Thoracic aorta (tissue), 2 donors: ENCODE results near the gene PLEKHS1. TPM values are rescaled to one million over a fixed set of nuclear protein-coding genes. Genes with fewer than 3 reads are reported as not detected.

Experiments
- ATAC-seq: fragments of 150-250 bp; one replicate; pipeline ENCODE4 v1.8.0; 2017; ENCODE audit warnings: low read depth; ENCODE audit not compliant: insufficient number of reproducible peaks, low FRiP score
- DNase-seq: peaks from one replicate; pipeline ENCODE4 v3.0.0-alpha.2; 2020; ENCODE audit warnings: low spot score
- H3K27ac ChIP-seq, 2 donors: fragments of 200-600 bp; sonication (generic); 1 replicate in 1 of 2; 2 replicates in 1 of 2; pipeline ENCODE4 v1.5.1; 2016; ENCODE audit warnings: mild to moderate bottlenecking in 2 of 2, moderate library complexity in 2 of 2
- H3K27me3 ChIP-seq: fragments of 200-600 bp; sonication (generic); replicated peaks from 2 replicates; pipeline ENCODE4 v1.6.0; 2016; ENCODE audit warnings: mild to moderate bottlenecking; ENCODE audit not compliant: insufficient read depth
- H3K36me3 ChIP-seq: fragments of 200-600 bp; sonication (generic); one replicate; pipeline ENCODE4 v1.5.1; 2016
- H3K4me1 ChIP-seq, 2 donors: fragments of 200-600 bp; sonication (generic); 1 replicate in 1 of 2; 2 replicates in 1 of 2; pipeline versions ENCODE4 v1.5.1 to v1.6.0; 2016; ENCODE audit warnings: low read depth in 2 of 2, mild to moderate bottlenecking in 1 of 2; ENCODE audit not compliant: control insufficient read depth in 1 of 2
- H3K4me3 ChIP-seq: fragments of 200-600 bp; sonication (generic); 2 replicates; pipeline ENCODE4 v1.5.1; 2016; ENCODE audit warnings: mild to moderate bottlenecking
- H3K9me3 ChIP-seq: fragments of 200-600 bp; sonication (generic); 2 replicates; pipeline ENCODE4 v1.5.1; 2016
- total RNA-seq, 2 donors: library from RNA; depleted of rRNA; stranded (reverse); fragments of >200 nt; gene quantifications; one replicate each; pipeline versions ENCODE4 v1.1.0 to v1.2.3, GENCODE V29; 2016
- TF ChIP-seq, protein P1 (sequence below): fragments of 200-600 bp; sonication (generic); IDR thresholded peaks from one replicate; pipeline ENCODE4 v1.5.1; 2019; ENCODE audit warnings: antibody characterized with exemption

Gene PLEKHS1
- total RNA-seq, 2 donors from 2014 or later = 0.14 TPM; not detected in 1

DNA sequence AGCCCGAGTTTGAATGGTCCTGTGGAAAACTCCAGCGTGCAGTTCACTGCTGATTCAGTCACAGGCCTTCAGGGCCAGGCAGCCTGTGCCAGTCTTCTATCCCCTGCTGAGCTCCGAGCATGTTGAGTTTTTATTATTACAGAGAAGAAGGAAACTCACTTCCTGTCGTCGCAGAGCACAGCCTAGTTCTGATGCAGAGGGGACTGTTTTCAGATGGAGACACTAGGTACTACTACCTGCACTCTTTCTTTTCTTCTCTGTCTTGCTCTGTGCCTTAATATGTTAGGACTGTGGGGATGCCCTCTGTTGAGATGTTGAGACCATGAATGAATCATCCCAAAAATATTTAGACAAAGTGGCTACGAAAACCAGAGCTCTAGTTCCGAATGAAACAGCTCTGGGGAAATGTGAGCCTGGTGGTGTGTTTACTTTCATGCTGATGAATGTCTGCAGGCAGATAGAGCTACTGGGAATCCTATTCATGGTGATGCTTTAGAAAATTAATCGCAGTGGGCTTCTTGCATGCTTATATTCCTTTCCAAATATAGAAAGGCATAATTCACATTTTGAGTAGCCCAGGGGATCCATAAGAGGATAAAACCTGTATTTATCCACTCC is 42.2 kb upstream of the PLEKHS1 start:
- ATAC-seq (no peak), DNase-seq (no peak)
- Histone ChIP-seq H3K4me3 (no peak overlapping the region), H3K27ac (no peak overlapping the region), H3K27me3 (no peaks in the 10 kb centered on the region), H3K36me3 (no peaks in the 10 kb centered on the region), H3K9me3 (no peaks in the 10 kb centered on the region), H3K4me1 (peaks cover 0 to 22% of the 10 kb centered on the region in 2 donors)
- TF ChIP-seq, protein P1, sequence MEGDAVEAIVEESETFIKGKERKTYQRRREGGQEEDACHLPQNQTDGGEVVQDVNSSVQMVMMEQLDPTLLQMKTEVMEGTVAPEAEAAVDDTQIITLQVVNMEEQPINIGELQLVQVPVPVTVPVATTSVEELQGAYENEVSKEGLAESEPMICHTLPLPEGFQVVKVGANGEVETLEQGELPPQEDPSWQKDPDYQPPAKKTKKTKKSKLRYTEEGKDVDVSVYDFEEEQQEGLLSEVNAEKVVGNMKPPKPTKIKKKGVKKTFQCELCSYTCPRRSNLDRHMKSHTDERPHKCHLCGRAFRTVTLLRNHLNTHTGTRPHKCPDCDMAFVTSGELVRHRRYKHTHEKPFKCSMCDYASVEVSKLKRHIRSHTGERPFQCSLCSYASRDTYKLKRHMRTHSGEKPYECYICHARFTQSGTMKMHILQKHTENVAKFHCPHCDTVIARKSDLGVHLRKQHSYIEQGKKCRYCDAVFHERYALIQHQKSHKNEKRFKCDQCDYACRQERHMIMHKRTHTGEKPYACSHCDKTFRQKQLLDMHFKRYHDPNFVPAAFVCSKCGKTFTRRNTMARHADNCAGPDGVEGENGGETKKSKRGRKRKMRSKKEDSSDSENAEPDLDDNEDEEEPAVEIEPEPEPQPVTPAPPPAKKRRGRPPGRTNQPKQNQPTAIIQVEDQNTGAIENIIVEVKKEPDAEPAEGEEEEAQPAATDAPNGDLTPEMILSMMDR = no peak

DNA sequence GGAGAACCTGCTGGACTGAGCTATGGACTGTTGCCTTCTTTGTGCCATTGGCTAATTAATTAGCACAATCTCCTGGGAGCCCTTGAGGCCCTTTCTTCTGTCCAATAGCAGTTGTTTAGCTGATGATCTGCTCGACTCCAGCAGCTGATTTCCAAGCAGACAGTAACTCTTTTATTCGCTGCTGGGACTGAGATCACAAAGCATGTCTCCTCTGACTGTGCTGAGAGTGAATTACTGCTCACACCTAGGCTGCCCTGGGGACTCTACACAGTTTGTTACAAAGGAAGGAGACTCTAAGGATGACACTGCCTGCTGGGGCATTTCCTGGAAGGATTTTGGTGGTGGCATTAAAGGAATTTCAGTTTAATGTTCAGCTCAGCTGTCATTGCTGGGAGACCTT is 40.3 kb upstream of the PLEKHS1 start:
- ATAC-seq = no peak
- TF ChIP-seq, protein P1 = no peak
- no peak for DNase-seq
- H3K36me3 ChIP-seq = no peaks in the 10 kb centered on the region
- no peak overlapping the region for H3K4me3 ChIP-seq
- H3K9me3 ChIP-seq = no peaks in the 10 kb centered on the region
- H3K27ac ChIP-seq = no peak overlapping the region
- peaks cover 0 to 22% of the 10 kb centered on the region in 2 donors for H3K4me1 ChIP-seq
- H3K27me3 ChIP-seq = no peaks in the 10 kb centered on the region

DNA sequence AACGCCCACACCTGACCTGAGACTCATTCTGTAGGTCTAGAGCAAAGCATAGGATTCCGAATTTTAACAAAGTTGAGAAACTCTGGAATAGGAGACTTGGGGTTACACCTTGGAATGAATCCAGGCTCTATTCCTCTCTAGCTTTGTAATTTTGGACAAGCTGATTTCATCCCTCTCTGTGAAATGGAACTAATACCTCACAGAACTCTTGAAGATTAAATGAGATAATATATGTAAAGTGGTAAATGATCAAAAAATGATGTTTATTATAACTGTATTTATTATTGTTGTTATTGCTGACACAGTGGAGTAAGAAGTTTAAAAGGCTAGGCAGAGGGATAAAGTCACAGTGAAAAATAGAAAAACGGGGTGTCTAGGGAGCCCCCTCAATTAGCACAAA is 39.5 kb upstream of the PLEKHS1 start:
- Histone ChIP-seq H3K27me3 (no peaks in the 10 kb centered on the region), H3K4me1 (peaks cover 0 to 22% of the 10 kb centered on the region in 2 donors), H3K27ac (no peak overlapping the region), H3K36me3 (no peaks in the 10 kb centered on the region), H3K4me3 (no peak overlapping the region), H3K9me3 (no peaks in the 10 kb centered on the region)
- ATAC-seq (no peak), DNase-seq (no peak)
- TF ChIP-seq, protein P1 = no peak

DNA sequence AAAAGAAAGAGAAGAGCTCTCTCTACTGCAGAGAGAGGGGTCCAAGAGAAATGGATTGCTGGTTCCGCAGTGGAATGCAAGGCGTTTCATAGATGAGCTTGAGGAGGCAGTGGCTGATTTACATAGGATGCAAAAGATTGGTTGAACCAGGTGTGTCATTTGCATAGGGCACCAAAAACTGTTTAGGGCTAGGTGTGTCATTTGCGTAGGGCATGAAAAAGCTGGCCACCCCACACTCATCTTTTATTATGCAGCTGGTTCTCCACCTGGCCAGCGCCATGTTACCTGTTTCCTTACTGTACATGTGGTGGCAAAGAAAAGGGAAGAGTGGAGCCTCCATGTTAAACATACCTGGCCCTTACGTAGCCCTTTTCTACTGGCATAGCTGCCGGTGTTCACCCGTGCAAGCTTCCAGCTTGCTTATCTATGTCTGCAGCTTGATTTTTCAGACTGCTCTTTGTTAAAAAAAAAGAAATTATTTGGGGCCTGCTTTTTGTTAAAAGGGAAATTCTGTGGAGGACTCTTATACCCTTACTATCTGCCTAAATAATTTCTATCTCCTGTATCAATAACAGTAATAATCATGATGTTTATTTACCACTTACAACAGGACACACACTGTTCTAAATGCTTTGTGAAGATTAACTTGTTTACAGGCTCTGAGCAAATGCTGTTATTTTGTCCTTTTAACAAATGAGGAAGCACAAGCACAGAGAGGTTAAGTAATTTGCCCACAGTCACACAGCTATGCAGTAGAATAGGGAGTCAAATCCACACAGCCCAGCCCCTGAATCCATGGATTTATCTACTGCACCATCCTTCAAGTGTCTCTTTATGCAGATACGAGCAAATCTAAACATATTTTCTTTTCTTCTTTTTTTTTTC is 38.5 kb upstream of the PLEKHS1 start:
- no peaks in the 10 kb centered on the region for H3K27me3 ChIP-seq
- DNase-seq = no peak
- no peaks in the 10 kb centered on the region for H3K36me3 ChIP-seq
- peaks cover 0 to 22% of the 10 kb centered on the region in 2 donors for H3K4me1 ChIP-seq
- TF ChIP-seq, protein P1 = no peak
- no peak for ATAC-seq
- H3K27ac ChIP-seq = no peak overlapping the region
- H3K9me3 ChIP-seq = no peaks in the 10 kb centered on the region
- no peak overlapping the region for H3K4me3 ChIP-seq

DNA sequence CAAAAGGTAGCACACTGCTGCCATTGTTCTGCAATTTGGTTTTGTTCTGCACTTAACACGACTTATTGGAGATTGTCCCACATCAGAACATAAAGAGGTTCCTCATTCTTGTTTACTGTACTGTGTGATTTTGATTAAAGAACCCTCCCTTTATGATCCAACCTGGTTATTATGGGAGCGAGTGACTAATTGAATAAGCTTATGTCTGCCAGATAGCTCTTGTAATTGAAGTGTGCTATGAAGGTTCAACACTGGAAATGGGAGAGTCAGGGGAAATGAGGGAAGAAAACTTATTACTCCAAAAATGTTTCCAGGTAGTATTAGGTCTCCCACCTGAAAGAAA is 37.9 kb upstream of the PLEKHS1 start:
- no peak for ATAC-seq
- DNase-seq = no peak
- TF ChIP-seq, protein P1 = no peak
- no peaks in the 10 kb centered on the region for H3K27me3 ChIP-seq
- H3K4me1 ChIP-seq = peaks cover 0 to 22% of the 10 kb centered on the region in 2 donors
- H3K4me3 ChIP-seq = no peak overlapping the region
- no peaks in the 10 kb centered on the region for H3K9me3 ChIP-seq
- H3K36me3 ChIP-seq = no peaks in the 10 kb centered on the region
- no peak overlapping the region for H3K27ac ChIP-seq
